Measurements from ENCODE around the gene MPRIP. TPM values are rescaled to one million over a fixed set of nuclear protein-coding genes. Genes with fewer than 3 reads are reported as not detected.

Gene MPRIP
- total RNA-seq, 1 donor from 2014 or later, result 214 TPM

DNA sequence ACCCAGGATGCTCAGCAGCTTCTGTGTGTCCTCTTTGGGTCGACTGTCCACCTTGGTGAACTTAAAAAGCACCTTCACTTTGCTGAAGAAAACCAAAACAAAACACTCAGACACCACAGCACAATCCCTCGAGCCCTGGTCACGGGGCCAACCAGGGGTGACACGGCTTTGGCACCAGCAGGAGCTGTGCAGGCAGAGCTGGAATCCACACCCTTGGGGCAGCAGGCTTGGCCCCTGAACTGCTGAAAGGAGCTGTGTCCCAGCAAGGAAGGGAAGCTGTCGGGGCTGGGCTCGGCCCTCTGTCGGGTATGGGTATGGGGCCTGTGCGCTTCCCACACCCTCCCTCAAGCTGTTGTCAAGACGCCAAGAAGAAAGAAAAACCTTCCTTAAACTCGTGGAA, 171.5 kb downstream of the MPRIP start:
- DNase-seq, result no peak

DNA sequence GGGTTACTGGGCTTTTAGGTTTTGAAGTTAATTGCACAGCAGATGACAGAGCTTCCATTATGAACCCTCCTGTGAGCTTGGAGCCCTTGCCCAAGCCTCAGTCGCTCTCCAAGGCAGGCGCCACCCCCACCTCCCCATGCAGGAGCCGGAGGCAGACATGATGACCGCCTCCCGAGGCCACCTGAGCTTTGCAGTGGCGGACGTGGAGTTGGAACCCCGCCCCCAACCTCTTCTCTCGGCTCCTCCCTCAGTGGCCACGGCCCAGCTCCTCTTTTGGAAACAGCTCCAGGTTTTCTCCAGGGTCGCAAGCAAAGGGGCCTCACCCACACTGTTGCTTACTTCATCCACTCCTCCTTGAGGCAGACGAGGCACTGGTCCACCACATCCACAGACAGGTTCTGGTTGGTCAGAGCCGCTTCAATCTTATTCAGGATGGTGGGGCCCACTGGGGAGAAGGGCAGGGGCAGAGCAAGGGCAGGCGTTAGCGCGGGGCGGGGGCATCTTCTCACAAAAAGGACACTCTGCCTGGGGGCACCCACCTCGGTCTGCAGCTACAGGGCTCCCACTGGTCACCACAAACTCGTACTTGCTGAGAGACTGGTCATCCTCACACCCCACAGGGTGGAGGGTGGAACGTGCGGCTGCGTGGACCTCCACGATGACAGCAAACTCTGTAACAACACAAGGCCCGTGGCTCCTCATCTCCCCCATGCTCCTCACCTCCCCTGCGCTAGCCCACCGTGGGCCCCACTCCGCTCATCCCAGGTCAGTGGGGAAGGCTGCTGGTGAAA, 172.6 kb downstream of the MPRIP start:
- no peak for DNase-seq

DNA sequence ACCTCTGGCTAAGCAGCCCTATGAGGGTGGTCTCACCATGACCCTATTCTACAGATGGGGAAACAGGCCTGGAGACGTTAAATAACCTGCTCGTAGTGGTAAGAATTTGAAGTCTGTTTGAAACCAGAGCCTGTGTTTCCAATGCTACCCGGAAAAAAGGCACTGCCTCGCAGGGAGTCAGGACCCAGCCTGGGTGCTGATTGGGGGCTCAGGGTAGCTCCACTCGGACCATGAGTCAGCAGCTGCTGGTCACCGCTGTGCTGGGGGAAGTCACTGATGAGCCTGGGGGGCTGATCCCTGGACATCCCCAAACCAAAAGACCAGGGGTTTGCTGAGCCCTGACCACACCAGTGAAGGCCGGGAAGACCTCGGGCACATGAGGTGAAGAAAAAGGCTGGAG, 173.3 kb downstream of the MPRIP start:
- no peak for DNase-seq

DNA sequence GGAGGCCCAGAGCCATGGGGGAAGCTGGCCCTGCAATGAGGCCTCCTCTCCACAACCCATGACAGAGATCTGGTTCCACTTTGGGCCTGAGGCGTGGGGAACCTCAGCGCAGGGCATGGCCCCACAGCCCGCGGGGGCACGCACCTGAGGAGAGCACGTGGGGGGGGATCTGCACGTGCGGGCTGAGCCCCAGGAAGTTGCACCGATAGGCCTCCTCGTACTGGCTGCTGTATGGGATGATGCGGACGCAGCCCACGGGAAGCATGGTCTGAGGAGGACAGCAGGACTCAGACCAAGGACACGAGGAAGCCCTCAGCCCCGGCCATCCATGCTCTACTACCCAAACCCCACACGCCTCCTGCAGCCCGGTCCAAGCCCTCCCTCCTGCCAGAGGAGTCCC, 174.0 kb downstream of the MPRIP start:
- DNase-seq, result no peak

DNA sequence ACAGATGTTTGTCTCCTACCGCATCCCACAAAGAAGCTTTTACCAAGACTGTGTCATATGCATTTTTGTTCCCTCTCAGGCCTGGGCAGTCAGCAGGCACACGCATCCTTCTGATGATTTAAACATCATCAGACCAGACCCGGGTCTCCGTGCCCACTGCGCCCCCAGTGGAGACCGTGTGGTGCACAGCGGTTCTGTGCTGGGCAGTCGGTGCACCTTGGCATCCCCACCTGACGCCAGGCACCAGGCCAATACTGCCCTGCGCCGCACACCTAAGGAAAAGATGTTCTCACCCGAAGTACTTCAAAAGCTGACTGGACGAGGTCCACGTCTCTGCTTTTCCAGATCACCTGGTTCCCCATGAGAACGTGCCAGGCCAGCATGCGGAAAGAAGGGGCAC, 174.5 kb downstream of the MPRIP start:
- DNase-seq, result no peak

DNA sequence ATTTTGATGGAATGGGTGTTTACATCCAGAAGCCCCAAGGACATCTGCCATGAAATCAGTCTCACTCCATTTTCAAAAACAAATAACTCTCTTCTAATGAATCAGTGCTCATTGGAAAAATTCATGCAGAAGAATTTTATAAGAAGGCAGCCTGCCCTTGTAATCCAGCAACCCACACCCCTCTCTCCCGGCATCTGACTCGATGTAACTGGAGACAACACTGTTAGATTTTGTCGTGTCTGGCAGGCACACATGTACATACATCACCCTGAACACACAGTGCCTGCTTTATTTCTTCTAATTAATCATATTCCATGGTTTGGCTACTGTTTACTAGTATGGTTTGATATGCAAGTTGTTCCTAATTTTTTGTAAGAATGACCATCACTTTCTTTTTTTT, 175.7 kb downstream of the MPRIP start:
- no peak for DNase-seq

DNA sequence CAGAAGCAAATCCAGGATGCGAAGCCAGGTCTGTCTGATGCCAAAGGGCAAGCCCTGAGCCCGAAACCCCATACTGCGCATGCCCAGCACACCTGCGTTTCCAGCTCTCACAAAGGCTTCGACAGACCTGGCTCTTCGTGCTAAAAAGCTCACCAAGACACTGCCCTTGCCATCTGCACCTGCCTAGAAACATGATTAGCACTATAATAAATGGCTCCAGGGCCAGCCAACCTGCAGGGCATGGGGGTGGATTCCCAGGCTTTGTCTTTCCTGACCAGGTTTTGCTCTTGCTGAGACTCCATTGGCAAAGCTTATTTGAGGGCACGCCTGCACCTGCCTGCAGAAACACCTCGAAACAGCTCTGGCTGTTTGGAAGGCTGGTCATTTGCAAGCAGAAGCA, 178.3 kb downstream of the MPRIP start:
- no peak for DNase-seq

DNA sequence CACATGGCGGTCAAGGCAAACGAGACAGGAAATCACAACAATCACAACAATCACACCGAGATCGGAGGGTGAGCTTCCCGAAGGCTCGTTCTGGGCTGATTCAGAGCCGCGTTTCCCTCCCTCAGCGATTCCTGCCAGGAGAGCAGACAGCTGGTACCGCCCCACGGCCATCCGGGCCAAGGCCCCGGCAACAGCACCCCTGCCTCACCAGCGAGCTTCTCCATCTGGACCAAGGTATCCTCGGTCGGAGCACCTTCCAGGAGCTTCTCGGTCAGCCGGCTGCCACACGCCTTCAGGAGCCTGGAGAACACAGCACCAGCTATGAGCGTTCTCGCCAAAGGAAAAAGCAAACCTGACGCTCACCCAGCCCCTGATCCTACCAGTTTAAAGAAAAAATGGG, 179.1 kb downstream of the MPRIP start:
- DNase-seq, result no peak

DNA sequence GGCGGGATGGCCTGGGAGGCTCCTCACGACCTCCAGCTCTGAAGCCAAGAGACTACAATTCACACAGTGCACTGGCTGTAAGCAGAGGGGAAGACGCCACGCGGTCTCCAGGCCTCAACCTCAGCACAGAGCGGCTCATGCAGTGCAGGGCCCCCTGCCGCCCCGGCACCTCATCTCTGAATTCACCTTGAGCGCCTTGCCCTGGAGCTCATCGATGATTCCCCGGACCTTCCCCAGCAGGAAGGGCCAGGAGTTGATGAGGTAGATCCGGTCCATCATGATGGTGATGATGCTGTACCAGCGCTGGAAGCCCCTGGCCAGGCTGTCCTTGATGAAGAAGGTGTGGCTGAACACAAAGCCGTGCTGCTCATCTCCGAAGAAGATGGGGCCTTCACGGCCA, 181.5 kb downstream of the MPRIP start:
- DNase-seq, result no peak

DNA sequence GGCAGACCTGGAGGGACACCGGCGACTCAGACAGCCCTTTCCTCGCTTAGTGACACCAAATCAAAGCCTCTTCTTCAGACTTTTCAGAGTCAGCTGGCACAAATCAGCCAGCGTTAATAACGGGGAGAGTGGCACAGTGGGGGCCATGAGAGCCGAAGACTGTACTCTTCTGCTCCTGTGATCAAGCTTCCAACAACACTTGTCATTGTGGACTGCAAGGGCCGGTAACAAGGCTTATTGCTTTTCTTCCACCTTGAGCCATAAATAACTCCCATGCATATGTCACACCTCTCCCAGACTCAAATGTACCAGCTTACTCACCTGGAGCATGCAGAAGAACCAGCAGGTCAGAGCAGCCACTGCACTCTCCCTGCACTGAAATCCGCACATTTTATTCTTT, 181.9 kb downstream of the MPRIP start:
- DNase-seq, result no peak

DNA sequence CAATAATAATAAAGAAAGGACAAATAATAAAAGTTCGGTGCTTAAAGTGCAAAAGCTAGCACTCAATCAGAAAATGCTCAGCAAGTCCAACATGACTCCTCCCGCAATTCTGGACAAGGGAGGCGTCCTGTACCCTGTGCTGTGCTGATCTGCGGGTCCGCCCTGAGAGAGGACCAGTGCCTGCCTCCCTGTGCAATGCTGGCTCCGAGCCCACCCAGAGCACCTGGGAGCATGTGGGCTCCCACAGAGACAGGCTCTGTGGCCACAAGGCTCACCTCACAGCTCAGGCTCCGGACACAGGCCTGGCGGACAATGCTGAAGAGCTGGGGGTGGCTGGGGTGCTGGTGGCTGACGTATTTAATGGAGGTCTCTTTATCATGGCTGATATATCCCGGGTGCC, 183.6 kb downstream of the MPRIP start:
- no peak for DNase-seq

DNA sequence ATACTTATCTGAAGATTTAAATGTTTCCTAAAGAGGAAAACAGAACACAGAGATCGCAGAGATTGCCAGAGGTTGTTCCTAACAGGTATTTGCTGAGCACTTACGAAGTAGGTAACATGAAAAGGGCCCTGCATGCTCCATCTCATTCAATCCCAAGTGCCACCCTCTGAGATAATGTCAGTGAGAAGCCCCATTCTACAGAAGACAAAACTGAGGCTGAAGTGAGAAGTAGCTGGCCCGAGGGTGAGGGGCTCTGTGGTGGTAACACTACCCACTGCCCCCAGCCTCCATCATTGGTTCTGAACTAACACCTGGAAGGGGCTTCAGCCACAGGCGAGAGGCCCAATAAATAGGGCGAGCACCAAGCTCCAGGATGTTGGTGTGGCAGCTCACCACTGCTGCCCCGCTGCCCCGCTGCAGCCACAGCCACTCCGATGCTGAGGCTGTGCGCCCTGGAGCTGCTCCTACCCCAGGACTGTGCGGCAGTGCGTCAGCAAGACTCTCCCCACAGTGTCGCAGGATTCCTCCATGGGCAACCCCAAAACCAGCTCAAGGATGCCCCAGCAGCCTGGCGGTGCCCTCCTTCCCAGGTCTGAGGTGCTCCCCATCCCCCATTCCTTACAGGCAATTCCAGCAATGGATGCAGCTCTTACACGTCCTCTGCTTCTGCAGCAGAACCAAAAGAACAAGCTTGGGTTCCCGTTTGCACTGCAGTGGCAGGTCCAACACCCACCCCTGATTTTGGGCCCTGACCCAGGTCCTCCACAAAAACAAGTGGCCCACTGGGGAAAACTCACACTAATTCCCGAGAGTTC, 184.4 kb downstream of the MPRIP start:
- no peak for DNase-seq

DNA sequence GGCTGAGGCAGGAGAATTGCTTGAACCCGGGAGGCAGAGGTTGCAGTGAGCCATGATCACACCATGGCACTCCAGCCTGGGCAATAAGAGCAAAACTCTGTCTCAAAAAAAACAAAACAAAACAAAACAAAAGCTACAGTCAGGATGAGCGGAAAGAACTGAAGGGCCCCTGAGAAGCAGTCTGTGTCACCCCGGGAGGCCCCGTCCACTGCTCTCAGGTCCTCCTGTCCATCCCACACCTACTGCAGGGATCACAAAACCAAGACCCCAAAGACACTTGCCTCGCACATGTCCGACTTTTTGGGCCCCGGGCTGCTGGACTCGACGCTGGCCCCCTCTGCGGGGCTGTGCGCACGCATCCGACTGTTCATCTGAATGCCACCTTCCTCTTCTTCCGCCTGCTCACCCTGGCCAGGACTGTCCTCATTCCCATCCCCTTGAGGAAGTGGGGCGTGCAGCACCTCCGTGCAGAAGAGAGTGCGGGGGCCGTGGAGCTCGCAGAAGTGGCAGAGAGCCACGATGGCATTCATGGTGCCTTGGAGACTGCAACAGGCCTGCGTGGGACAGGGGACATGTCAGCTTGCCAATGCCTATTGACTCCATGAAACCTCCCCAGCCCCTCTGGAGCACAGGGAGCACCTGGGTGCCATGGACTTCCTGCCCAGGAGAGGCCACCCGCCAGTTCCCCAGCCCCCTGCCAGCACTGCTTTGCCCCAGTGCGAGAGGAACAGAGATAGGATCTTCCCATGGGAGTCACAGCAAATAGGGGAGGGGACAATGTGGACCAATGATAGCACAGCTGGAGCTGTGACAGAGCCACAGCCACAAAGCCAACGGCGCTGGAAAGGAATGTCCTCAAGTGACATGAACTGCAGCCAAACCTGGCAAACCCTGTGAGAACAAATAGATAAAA, 185.6 kb downstream of the MPRIP start:
- DNase-seq, result no peak

DNA sequence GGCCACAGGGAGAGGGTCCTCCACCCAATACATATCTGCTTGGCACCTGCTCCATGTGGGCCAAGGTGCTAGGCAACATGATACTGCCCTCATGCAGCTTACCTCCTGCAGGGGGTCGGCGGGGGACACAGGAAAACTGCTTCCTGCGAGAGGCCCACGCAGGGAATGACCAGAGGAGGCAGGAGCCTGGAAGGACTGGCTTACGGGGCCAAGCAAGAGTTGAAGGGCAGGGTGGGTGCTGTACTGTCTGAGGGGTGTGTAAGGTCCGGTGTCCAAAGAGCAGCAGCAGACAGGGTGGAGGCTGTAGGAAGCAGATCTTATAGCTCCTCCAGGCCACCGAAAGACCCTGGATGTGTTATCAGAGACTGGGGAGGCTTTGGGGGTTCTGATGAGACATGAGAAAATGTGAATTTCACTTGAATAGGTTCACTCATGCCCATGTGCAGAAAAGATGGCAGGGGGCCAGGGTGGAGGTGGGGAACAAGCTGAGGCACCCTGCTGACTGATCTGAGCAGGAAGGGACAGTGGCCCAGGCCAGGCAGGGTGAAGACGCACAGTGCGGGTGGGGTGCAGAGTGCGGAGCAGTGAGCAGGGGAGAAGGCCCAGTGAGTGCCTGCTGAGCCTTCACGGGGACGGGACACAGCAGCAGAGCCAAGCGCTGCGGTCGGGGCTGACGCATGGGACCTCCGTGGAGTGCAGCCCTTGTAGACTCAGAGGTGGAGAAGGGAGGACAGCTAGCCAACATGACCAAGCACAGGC, 186.4 kb downstream of the MPRIP start:
- no peak for DNase-seq

DNA sequence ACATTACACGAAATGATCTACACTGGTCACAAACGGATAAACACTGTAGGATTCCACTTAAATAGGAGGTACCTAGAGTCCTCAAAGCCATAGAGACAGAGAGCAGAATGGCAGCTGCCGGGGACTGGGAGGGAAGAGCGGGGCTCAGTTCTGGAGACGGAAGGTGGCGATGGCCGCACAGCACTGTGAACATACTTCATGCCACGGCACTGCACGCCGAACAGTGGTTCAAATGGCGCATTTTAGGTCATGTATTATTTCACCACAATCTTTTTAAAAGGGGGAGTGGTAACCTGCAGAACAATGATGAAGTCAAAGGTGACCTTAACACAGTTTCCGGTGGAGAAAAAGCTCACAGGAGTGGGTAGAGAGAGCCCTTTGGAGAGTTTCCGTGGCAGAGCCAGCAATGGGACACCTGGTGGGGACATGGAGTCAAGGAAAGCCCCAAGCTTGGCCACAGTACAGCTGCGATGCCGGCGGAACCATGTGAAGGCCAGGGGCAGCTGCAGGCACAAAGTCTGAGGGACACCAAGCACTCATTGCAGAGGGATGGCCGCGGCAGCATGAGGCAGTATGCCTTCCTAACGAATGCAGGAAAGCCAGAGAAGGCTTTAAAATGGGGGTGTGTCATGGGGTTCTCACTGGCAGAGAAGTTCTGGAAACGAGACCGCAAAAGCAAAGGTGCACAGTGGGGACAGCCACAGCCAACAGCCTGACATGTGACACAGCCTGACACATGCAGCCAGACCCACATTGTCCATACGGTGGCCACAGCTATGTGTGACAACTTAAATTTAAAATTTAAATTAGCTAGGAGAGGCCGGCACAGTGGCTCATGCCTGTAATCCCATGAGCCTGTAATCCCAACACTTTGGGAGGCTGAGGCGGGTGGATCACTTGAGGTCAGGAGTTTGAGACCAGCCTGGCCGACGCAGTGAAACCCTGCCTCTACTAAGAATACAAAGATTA, 187.4 kb downstream of the MPRIP start:
- peak; percentile 22 for DNase-seq

DNA sequence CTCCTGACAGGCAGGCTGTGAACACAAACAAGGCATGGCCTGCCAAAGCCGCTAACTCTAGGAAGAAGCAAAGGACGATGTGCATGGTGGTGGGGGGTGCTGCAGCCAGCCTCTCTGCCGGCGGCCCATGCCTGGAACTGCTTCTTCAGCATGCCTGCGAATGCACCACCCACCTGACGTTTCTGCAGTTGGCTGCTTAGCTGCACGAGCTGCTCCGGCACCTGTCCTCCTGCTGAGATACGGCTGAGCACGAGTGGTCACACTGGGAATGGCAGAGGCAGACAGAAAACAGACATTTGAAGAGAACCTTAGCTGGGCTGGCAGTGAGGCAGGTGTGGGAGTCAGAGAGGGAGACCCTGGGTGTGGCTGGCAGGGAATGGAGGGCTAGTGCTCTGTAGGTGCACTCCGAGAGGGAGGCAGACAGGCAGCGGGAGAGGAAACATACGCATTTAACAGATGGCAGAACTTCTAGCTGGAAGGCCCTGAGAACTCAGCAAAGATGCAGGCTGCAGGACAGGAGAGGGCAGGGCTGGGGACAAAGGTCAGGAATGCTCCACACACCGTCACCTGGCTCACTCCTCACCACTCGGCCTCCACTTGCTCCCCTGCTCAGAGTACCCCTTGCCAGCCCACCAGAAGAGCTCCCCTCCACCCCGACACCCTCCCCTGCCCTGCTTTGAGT, 189.5 kb downstream of the MPRIP start:
- peak; percentile 34 for DNase-seq

DNA sequence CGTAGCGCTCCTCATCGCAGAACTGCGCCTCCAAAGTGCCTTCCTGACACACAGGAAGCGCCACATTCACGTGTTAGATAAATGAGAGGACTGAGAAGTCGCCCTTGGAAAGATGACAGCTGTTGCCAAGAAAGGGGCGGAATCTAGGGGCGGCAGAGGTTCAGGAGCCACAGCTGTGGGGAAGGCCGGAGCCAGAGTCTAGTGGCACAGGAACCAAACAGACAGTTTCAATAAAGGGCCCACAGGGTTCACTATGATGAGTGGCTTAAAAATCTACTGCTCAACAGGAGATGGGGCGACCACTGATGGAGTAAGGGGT, 190.0 kb downstream of the MPRIP start:
- peak; percentile 54 for DNase-seq

DNA sequence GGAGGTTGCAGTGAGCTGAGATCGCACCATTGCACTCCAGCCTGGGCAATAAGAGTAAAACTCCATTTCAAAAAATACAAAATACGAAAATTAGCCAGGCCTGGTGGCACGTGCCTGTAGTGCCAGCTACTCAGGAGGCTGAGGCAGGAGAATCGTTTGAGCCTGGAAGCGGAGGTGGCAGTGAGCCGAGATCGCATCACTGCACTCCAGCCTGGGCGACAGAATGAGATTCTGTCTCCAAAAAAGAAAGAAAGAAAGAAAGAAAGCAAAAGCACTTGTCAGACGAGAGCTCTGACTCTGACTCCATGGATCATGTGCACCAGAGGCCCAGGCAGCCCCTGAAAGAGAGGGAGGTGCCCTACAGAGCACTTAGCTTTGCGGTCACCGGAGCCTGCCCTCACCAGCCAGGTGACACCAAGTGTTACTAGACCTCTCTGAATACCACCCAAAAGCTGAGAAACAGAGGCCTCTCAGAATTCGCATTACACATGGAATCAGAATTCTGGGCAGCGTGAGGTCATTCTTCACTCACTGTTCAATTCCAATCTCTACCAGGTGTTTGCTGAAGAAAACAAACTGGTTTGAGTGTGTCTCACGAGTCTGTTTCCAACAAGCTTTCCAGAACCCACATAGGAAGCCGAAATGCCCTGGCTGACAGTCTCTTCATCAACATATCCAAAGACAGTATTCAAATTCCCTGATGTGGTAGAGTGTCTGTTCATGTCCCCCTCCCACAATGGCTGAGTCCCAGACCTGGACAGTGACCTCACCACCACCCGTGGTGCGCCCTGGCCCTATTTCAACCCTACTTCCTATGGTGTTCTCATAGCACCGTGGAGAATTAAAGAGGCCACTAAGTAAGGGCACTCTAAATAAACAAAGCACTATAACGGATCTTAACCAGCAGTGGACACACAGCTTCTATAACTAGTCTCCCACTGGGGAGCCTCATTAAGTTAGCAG, 193.2 kb downstream of the MPRIP start:
- peak; percentile 12 for DNase-seq

Data from tongue (tissue), 2 donors.